SJSA1 (cell line): ENCODE data around the gene FAM171A1. TPM values are rescaled to one million over a fixed set of nuclear protein-coding genes. Genes with fewer than 3 reads are reported as not detected.
"Not testable (repeated sequence)": the region's sequence is repeated elsewhere in the genome, so short reads cannot be mapped to it uniquely, and the experiment has no call there.

Experiments
- DNase-seq, 2 experiments: peaks; one replicate each; pipeline ENCODE4 v3.0.0-alpha.2; 2015 to 2020; ENCODE audit warnings: low spot score in 2 of 2, low read depth in 1 of 2
- H3K27ac ChIP-seq: fragments of 250-450 bp; sonication (Bioruptor Pico); 2 replicates; pipeline ENCODE4 v1.5.1; 2020; ENCODE audit warnings: mild to moderate bottlenecking, moderate library complexity
- H3K27me3 ChIP-seq: fragments of 250-450 bp; sonication (Bioruptor Pico); replicated peaks from 2 replicates; pipeline ENCODE4 v1.5.1; 2020; ENCODE audit warnings: mild to moderate bottlenecking, moderate library complexity
- H3K36me3 ChIP-seq: fragments of 250-450 bp; sonication (Bioruptor Pico); 2 replicates; pipeline ENCODE4 v1.5.1; 2020; ENCODE audit warnings: mild to moderate bottlenecking
- H3K4me1 ChIP-seq: fragments of 250-450 bp; sonication (Bioruptor Pico); replicated peaks from 2 replicates; pipeline ENCODE4 v1.6.1; 2021; ENCODE audit warnings: mild to moderate bottlenecking
- H3K4me3 ChIP-seq: fragments of 250-450 bp; sonication (Bioruptor Pico); 2 replicates; pipeline ENCODE4 v1.5.1; 2020; ENCODE audit warnings: mild to moderate bottlenecking
- H3K9me3 ChIP-seq: fragments of 250-450 bp; sonication (Bioruptor Pico); replicated peaks from 2 replicates; pipeline ENCODE4 v1.5.1; 2020; ENCODE audit warnings: mild to moderate bottlenecking
- total RNA-seq: library from RNA; depleted of rRNA; stranded (reverse); fragments of >200 nt; shearing (Covaris generic); gene quantifications from 2 replicates; pipeline ENCODE4 v1.2.3, GENCODE V29; 2014

FAM171A1 gene
- total RNA-seq, 1 experiment from 2014 or later = 60.3 TPM

GRCh38 chr10:15391491-15391890 is 20.4 kb upstream of the FAM171A1 start:
- Histone ChIP-seq H3K9me3 (no peaks in the 10 kb centered on the region), H3K36me3 (no peaks in the 10 kb centered on the region), H3K27me3 (no peaks in the 10 kb centered on the region), H3K27ac (no peak overlapping the region), H3K4me3 (no peak overlapping the region), H3K4me1 (no peaks in the 10 kb centered on the region)
- DNase-seq = no peak

GRCh38 chr10:15388172-15388571 is 17.1 kb upstream of the FAM171A1 start:
- DNase-seq, H3K4me1 ChIP-seq, H3K36me3 ChIP-seq, H3K9me3 ChIP-seq, H3K4me3 ChIP-seq, H3K27me3 ChIP-seq, H3K27ac ChIP-seq: not testable (repeated sequence)

DNA sequence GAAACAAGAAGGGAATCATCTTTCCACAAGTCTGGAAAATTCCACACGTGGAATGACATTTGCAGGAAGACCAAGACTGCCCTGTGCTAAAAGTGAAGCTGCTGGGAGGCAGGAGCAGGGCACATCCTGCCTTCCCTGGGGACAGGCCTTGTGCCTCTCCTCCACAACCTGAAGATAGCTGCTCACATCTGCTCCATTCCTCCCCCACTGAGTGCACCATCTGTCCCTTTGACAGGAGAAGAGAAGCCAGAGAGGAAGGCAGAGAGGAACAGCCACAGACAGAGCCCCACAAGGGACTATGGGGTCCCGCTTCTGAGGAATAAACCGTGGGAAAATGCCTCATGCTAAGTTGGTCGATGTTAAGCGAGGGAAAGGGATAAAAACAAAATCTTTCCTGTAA is 15.9 kb upstream of the FAM171A1 start:
- Histone ChIP-seq H3K36me3 (no peaks in the 10 kb centered on the region), H3K27me3 (no peaks in the 10 kb centered on the region)

GRCh38 chr10:15385552-15386455 is 14.7 kb upstream of the FAM171A1 start:
- H3K36me3 ChIP-seq = no peaks in the 10 kb centered on the region
- H3K27ac ChIP-seq = no peak overlapping the region
- DNase-seq = no peak
- H3K4me1 ChIP-seq = peaks cover 7% of the 10 kb centered on the region
- H3K9me3 ChIP-seq = no peaks in the 10 kb centered on the region
- H3K27me3 ChIP-seq = no peaks in the 10 kb centered on the region
- no peak overlapping the region for H3K4me3 ChIP-seq

More for the DNA sequence above, 15.9 kb upstream of the FAM171A1 start:
- no peaks in the 10 kb centered on the region for H3K4me1 ChIP-seq
- no peaks in the 10 kb centered on the region for H3K9me3 ChIP-seq
- DNase-seq = no peak
- no peak overlapping the region for H3K27ac ChIP-seq
- H3K4me3 ChIP-seq = no peak overlapping the region

DNA sequence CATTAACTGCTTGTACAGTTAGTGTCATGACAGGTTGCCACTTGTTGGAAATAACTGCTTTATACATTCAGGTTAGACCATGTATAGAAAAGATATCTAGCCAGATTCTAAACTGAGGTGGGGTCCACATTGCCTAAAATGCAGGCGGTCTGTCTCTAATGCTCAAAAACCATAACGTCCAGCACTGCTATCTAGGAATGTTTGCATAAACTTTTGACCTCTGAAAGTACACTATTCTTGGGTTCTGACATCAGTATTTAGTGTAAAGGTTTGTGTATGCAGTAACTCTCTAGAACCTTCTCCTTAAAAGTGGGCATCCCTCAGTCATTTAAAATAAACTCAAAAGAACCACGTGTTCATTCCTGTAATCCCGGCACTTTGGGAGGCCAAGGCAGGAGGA is 10.3 kb upstream of the FAM171A1 start:
- Histone ChIP-seq H3K9me3 (no peaks in the 10 kb centered on the region), H3K4me1 (peaks cover 7% of the 10 kb centered on the region), H3K27ac (no peak overlapping the region), H3K4me3 (no peak overlapping the region), H3K36me3 (no peaks in the 10 kb centered on the region), H3K27me3 (no peaks in the 10 kb centered on the region)
- no peak for DNase-seq

- H3K27ac ChIP-seq = no peak overlapping the region
- no peak overlapping the region for H3K4me3 ChIP-seq
- no peaks in the 10 kb centered on the region for H3K27me3 ChIP-seq
- DNase-seq = no peak
- no peaks in the 10 kb centered on the region; the same call in 1 of the 2 replicates for H3K36me3 ChIP-seq
- H3K4me1 ChIP-seq = peaks cover 19% of the 10 kb centered on the region
- H3K9me3 ChIP-seq = no peaks in the 10 kb centered on the region
Observed at GRCh38 chr10:15379078-15379477, 8.0 kb upstream of the FAM171A1 start.

DNA sequence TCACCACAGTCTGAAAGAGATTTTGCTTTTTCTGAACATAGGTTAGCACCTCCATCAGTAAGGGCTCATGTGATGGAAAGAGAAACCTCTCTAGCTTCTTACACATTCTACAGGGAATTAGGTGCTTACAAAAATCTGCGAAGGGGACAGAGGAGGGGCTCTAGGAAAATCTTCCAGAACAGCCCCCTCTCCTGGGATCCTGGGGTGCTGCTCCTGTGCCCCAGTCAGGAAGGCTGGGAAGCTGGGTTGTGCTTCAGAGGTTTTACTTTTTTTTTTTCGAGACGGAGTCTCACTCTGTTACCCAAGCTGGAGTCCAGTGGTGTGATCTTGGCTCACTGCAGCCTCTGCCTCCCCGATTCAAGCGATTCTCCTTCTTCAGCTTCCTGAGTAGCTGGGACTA is 7.5 kb upstream of the FAM171A1 start:
- no peak overlapping the region for H3K27ac ChIP-seq
- DNase-seq = no peak
- no peaks in the 10 kb centered on the region; the same call in 1 of the 2 replicates for H3K36me3 ChIP-seq
- H3K4me3 ChIP-seq = no peak overlapping the region
- no peaks in the 10 kb centered on the region for H3K27me3 ChIP-seq
- H3K4me1 ChIP-seq = peaks cover 23% of the 10 kb centered on the region
- no peaks in the 10 kb centered on the region for H3K9me3 ChIP-seq

DNA sequence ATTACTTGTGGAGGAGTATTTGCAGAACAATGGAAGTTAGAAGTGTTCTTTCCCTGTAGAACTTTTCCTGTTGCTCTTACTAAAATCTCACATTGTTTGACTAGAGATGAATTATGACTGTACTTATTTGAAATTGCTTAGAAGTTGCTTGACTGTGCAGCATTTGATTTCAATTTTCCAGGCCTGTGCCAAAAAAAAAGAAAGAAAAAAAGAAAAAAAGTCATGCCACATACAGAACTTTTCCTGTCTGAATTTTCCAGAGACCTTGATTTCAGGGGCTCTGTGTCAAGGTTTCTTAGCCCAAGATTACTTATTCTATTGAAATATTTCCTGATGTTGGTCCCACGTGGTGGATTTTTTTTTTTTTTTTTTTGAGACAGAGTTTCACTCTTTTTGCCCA is 3.5 kb upstream of the FAM171A1 start:
- Histone ChIP-seq H3K9me3 (no peaks in the 10 kb centered on the region), H3K4me3 (no peak overlapping the region), H3K27ac (peak overlapping the region; percentile 6; the same call in 1 of the 2 replicates), H3K4me1 (peaks cover 20% of the 10 kb centered on the region), H3K36me3 (peaks cover 7% of the 10 kb centered on the region), H3K27me3 (no peaks in the 10 kb centered on the region)
- no peak for DNase-seq

GRCh38 chr10:15374156-15374555 is 3.1 kb upstream of the FAM171A1 start:
- no peaks in the 10 kb centered on the region for H3K9me3 ChIP-seq
- H3K27me3 ChIP-seq = no peaks in the 10 kb centered on the region
- no peak for DNase-seq
- H3K27ac ChIP-seq = no peak overlapping the region
- H3K4me3 ChIP-seq = no peak overlapping the region
- peaks cover 20% of the 10 kb centered on the region for H3K4me1 ChIP-seq
- peaks cover 9% of the 10 kb centered on the region for H3K36me3 ChIP-seq

- DNase-seq = no peak
- Histone ChIP-seq H3K36me3 (peaks cover 15% of the 10 kb centered on the region), H3K4me1 (peaks cover 28% of the 10 kb centered on the region), H3K4me3 (no peak overlapping the region), H3K27ac (no peak overlapping the region), H3K27me3 (no peaks in the 10 kb centered on the region), H3K9me3 (no peaks in the 10 kb centered on the region)
Observed at GRCh38 chr10:15373199-15373598, 2.1 kb upstream of the FAM171A1 start.

- peak overlapping the region; percentile 76 for H3K27ac ChIP-seq
- DNase-seq = peak in 1 of 2 experiments; percentile 57
- no peaks in the 10 kb centered on the region for H3K27me3 ChIP-seq
- H3K4me1 ChIP-seq = peaks cover 27% of the 10 kb centered on the region
- H3K9me3 ChIP-seq = no peaks in the 10 kb centered on the region
- H3K4me3 ChIP-seq = peak overlapping the region; percentile 84
- H3K36me3 ChIP-seq = peaks cover 15% of the 10 kb centered on the region
Observed at GRCh38 chr10:15370212-15370855, 755 bp downstream of the FAM171A1 start.

GRCh38 chr10:15369256-15370211 is 1.6 kb downstream of the FAM171A1 start:
- Histone ChIP-seq H3K27ac (peak overlapping the region; percentile 76), H3K4me3 (peak overlapping the region; percentile 84), H3K27me3 (no peaks in the 10 kb centered on the region), H3K4me1 (peaks cover 20% of the 10 kb centered on the region), H3K9me3 (no peaks in the 10 kb centered on the region), H3K36me3 (peaks cover 20% of the 10 kb centered on the region)
- DNase-seq = peak in 1 of 2 experiments; percentile 60

DNA sequence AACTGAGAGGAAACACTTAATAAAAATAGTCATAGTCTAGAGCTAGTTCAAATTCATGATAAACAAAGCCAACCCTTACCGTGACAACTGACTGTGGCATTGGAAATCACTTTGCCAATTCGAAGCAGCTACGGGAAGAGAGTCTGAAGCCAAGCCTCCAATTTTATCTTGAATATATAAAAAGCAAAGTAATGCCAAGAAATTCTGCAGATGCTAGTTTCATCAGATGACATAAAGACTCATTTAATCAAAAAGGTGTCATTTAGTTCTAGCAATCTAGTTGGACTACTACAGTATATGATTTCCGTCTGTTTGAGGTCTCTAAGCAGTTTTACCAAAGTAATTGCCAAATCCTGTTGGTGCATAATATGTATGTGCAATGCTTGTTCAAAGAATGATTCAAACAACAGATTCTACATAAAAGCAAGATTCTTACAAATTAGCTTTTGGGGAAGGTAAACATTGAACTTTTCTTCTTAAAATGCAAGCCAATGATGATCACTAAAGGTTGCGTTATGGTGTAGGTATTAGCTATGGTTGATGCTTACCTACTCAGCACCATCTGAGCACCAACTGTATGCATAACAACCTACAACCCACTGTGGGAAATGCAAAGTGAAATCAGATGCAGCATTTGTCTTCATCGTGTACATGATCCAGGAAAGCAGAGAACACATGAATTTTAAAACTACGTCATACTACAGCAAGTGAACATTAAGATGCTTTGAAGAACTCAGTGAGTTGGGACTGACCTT is 2.8 kb downstream of the FAM171A1 start:
- DNase-seq = no peak
- no peak overlapping the region for H3K4me3 ChIP-seq
- no peak overlapping the region for H3K27ac ChIP-seq
- no peaks in the 10 kb centered on the region for H3K27me3 ChIP-seq
- H3K4me1 ChIP-seq = peaks cover 18% of the 10 kb centered on the region
- peaks cover 25% of the 10 kb centered on the region for H3K36me3 ChIP-seq
- H3K9me3 ChIP-seq = no peaks in the 10 kb centered on the region
